ENCODE measurements around the gene NDUFS1. TPM values are rescaled to one million over a fixed set of nuclear protein-coding genes. Genes with fewer than 3 reads are reported as not detected.
"Not testable (repeated sequence)": the region's sequence is repeated elsewhere in the genome, so short reads cannot be mapped to it uniquely, and the experiment has no call there.

The NDUFS1 gene
- total and polyA plus RNA-seq, 2 donors, result 45.2 to 84.6 TPM

GRCh38 chr2:206154197-206154596, 5.0 kb downstream of the NDUFS1 start:
- Histone ChIP-seq H3K4me1 (ENCODE audit: insufficient read depth) (no peaks in the 10 kb centered on the region), H3K4me3 (ENCODE audit: low read depth, low read length) (no peak overlapping the region)
- WGBS, result 84% methylated on average over 3 of the region's 3 CpGs

DNA sequence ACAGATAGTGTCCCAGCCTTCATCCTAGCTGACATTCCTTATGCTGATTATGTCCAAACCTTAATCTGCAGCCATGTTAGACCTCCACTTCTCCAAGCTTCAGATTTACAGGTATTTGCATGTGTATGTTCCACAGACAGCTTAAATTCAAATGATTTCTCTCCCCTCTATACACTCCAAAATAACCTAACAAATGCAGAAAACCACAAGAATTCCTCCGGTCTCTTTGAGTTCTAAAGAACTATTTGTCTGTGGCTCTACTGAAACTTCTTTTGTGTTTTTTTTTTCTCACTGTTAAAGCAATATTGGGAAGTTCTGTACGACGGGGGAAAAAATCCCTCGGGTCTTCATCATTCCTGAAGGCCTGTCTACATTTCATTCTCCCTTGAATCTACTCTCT, 8.6 kb downstream of the NDUFS1 start:
- Histone ChIP-seq H3K36me3 (ENCODE audit: insufficient read depth) (no peaks in the 10 kb centered on the region), H3K27ac (ENCODE audit: low read depth) (no peak overlapping the region), H3K4me3 (ENCODE audit: low read depth, low read length) (no peak overlapping the region), H3K4me1 (ENCODE audit: insufficient read depth) (no peaks in the 10 kb centered on the region)
- 87% methylated on average over 4 of the region's 4 CpGs for WGBS
- no peak for DNase-seq (ENCODE audit: extremely low spot score)

More at GRCh38 chr2:206154197-206154596, 5.0 kb downstream of the NDUFS1 start:
- Histone ChIP-seq H3K27ac (ENCODE audit: low read depth) (no peak overlapping the region), H3K36me3 (ENCODE audit: insufficient read depth) (no peaks in the 10 kb centered on the region)
- DNase-seq (ENCODE audit: extremely low spot score), result no peak

- DNase-seq (ENCODE audit: extremely low spot score), result no peak
- 96% methylated on average over 1 of the region's 1 CpG for WGBS
- no peak overlapping the region for H3K4me3 ChIP-seq (ENCODE audit: low read depth, low read length)
- no peak overlapping the region for H3K27ac ChIP-seq (ENCODE audit: low read depth)
- H3K4me1 ChIP-seq (ENCODE audit: insufficient read depth), result no peaks in the 10 kb centered on the region
- H3K36me3 ChIP-seq (ENCODE audit: insufficient read depth), result no peaks in the 10 kb centered on the region
These were observed 9.1 kb downstream of the NDUFS1 start for GRCh38 chr2:206150168-206150567.

GRCh38 chr2:206149330-206149729, 9.9 kb downstream of the NDUFS1 start:
- WGBS, result 92% methylated on average over 1 of the region's 1 CpG
- H3K4me3 ChIP-seq (ENCODE audit: low read depth, low read length), result no peak overlapping the region
- no peaks in the 10 kb centered on the region for H3K4me1 ChIP-seq (ENCODE audit: insufficient read depth)
- no peak overlapping the region for H3K27ac ChIP-seq (ENCODE audit: low read depth)
- no peak for DNase-seq (ENCODE audit: extremely low spot score)
- no peaks in the 10 kb centered on the region for H3K36me3 ChIP-seq (ENCODE audit: insufficient read depth)

- no peak overlapping the region for H3K27ac ChIP-seq (ENCODE audit: low read depth)
- no peak for DNase-seq (ENCODE audit: extremely low spot score)
- H3K36me3 ChIP-seq (ENCODE audit: insufficient read depth), result peaks cover 6% of the 10 kb centered on the region
- 86% methylated on average over 5 of the region's 5 CpGs for WGBS
- H3K4me3 ChIP-seq (ENCODE audit: low read depth, low read length), result no peak overlapping the region
- H3K4me1 ChIP-seq (ENCODE audit: insufficient read depth), result no peaks in the 10 kb centered on the region
These were observed 13.6 kb downstream of the NDUFS1 start for GRCh38 chr2:206145665-206146064.

DNA sequence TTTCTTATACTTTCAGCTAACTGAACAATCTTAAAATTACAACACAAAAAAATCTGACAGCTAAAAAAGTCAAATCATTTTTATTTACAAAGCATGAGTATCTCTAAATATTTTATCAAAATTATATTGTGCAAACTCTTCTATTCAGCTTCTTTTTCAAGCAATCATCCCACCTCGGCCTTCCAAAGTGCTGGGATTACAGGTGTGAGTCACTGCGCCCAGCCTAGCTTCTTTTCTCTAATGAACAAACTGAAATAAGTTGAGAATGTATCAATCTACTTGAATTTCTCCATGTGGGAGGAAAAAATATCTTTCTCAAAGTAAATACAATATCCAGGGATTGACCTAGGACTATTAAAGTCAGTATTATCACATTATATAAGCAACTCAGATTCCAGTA, 14.9 kb downstream of the NDUFS1 start:
- 94% methylated on average over 2 of the region's 2 CpGs for WGBS
- no peak overlapping the region for H3K4me3 ChIP-seq (ENCODE audit: low read depth, low read length)
- peaks cover 9% of the 10 kb centered on the region for H3K36me3 ChIP-seq (ENCODE audit: insufficient read depth)
- no peaks in the 10 kb centered on the region for H3K4me1 ChIP-seq (ENCODE audit: insufficient read depth)
- DNase-seq (ENCODE audit: extremely low spot score), result no peak
- no peak overlapping the region for H3K27ac ChIP-seq (ENCODE audit: low read depth)

GRCh38 chr2:206143451-206143850, 15.8 kb downstream of the NDUFS1 start:
- no peak overlapping the region for H3K4me3 ChIP-seq (ENCODE audit: low read depth, low read length)
- WGBS, result 97% methylated on average over 4 of the region's 4 CpGs
- no peak for DNase-seq (ENCODE audit: extremely low spot score)
- H3K4me1 ChIP-seq (ENCODE audit: insufficient read depth), result no peaks in the 10 kb centered on the region
- no peak overlapping the region for H3K27ac ChIP-seq (ENCODE audit: low read depth)
- peaks cover 9% of the 10 kb centered on the region for H3K36me3 ChIP-seq (ENCODE audit: insufficient read depth)

DNA sequence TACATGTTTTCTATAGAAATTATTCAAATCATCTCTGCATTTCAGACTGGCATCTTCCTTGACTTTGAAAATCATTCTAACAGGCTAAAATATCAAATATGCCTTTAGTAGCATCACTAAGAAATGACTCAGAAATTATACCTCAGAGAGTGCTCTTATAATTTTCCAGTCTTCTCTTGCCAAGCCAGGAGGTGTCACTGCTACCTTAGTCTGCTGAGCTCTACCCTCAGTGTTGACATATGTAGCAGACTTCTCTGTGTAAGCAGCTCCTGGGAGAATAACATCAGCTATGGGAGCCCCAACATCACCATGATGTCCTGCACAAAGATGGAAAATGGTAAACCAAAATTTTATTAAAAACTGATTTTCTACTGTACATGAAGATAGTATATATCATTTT, 31.6 kb downstream of the NDUFS1 start:
- Histone ChIP-seq H3K36me3 (ENCODE audit: insufficient read depth) (peaks cover 5% of the 10 kb centered on the region), H3K4me1 (ENCODE audit: insufficient read depth) (no peaks in the 10 kb centered on the region), H3K27ac (ENCODE audit: low read depth) (no peak overlapping the region), H3K4me3 (ENCODE audit: low read depth, low read length) (no peak overlapping the region)
- no peak for DNase-seq (ENCODE audit: extremely low spot score)

DNA sequence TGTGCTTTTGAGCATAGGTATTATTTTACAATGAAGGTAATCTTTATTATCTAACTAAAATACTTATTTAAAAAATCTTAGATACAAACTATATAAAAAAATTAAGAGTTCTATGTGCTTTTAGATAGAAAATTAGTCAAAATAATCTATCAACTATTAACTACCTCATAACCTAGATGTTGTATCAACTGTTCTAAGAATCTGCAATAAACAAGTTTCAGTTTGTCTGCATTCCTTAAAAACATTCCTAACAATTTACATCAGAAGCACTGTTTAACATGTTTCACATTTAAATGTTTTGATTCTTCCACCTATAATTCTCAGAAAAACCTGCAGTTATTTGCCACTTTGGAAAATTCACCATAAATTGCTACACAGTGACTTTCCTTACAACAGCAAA, 33.3 kb downstream of the NDUFS1 start:
- H3K27ac ChIP-seq (ENCODE audit: low read depth), result no peak overlapping the region
- no peaks in the 10 kb centered on the region for H3K4me1 ChIP-seq (ENCODE audit: insufficient read depth)
- peaks cover 3% of the 10 kb centered on the region for H3K36me3 ChIP-seq (ENCODE audit: insufficient read depth)
- DNase-seq (ENCODE audit: extremely low spot score), result no peak
- H3K4me3 ChIP-seq (ENCODE audit: low read depth, low read length), result no peak overlapping the region

- not testable (repeated sequence) for H3K4me3 ChIP-seq (ENCODE audit: low read depth, low read length); H3K27ac ChIP-seq (ENCODE audit: low read depth); DNase-seq (ENCODE audit: extremely low spot score); H3K36me3 ChIP-seq (ENCODE audit: insufficient read depth); H3K4me1 ChIP-seq (ENCODE audit: insufficient read depth)
- 99% methylated on average over 3 of the region's 3 CpGs for WGBS
These were observed 36.7 kb downstream of the NDUFS1 start for GRCh38 chr2:206122569-206122968.

- no peaks in the 10 kb centered on the region for H3K4me1 ChIP-seq (ENCODE audit: insufficient read depth)
- 96% methylated on average over 21 of the region's 21 CpGs for WGBS
- no peak overlapping the region for H3K27ac ChIP-seq (ENCODE audit: low read depth)
- no peak overlapping the region for H3K4me3 ChIP-seq (ENCODE audit: low read depth, low read length)
- H3K36me3 ChIP-seq (ENCODE audit: insufficient read depth), result no peaks in the 10 kb centered on the region
- no peak for DNase-seq (ENCODE audit: extremely low spot score)
These were observed 43.0 kb downstream of the NDUFS1 start for GRCh38 chr2:206116278-206116677.

DNA sequence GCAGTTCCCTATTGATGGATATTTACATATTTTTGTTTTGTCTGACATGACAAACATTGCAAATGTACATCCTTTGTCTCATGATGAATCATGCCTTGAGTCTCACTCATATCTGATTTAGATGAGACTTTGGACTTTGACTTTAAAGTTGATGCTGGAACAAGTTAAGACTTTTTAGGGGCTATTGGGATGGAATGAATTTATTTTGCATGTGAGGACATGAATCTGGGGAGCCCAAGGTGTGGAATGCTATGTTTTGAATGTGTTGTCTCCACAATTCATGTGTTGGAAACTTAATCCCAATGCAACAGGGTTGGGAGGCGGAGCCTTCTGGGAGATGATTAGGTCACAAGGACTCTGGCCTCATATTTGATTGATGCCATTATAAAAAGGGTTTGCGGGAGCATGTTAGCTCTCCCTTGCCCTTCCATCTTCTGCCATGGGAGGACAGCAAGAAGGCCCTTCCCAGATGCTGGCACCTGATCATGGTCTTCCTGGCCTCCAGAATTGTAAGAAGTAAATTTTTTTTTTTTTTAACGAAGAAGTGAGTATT, 44.1 kb downstream of the NDUFS1 start:
- no peak overlapping the region for H3K27ac ChIP-seq (ENCODE audit: low read depth)
- H3K4me3 ChIP-seq (ENCODE audit: low read depth, low read length), result no peak overlapping the region
- 95% methylated on average over 3 of the region's 3 CpGs for WGBS
- no peak for DNase-seq (ENCODE audit: extremely low spot score)
- no peaks in the 10 kb centered on the region for H3K36me3 ChIP-seq (ENCODE audit: insufficient read depth)
- H3K4me1 ChIP-seq (ENCODE audit: insufficient read depth), result no peaks in the 10 kb centered on the region

GRCh38 chr2:206112846-206113547, 46.2 kb downstream of the NDUFS1 start:
- 91% methylated on average over 7 of the region's 7 CpGs for WGBS
- no peak overlapping the region for H3K27ac ChIP-seq (ENCODE audit: low read depth)
- H3K36me3 ChIP-seq (ENCODE audit: insufficient read depth), result no peaks in the 10 kb centered on the region
- no peak overlapping the region for H3K4me3 ChIP-seq (ENCODE audit: low read depth, low read length)
- DNase-seq (ENCODE audit: extremely low spot score), result no peak
- H3K4me1 ChIP-seq (ENCODE audit: insufficient read depth), result no peaks in the 10 kb centered on the region

- H3K27ac ChIP-seq (ENCODE audit: low read depth), result no peak overlapping the region
- H3K4me3 ChIP-seq (ENCODE audit: low read depth, low read length), result no peak overlapping the region
- H3K36me3 ChIP-seq (ENCODE audit: insufficient read depth), result no peaks in the 10 kb centered on the region
- no peaks in the 10 kb centered on the region for H3K4me1 ChIP-seq (ENCODE audit: insufficient read depth)
- WGBS, result 94% methylated on average over 3 of the region's 3 CpGs
- DNase-seq (ENCODE audit: extremely low spot score), result no peak
These were observed 47.1 kb downstream of the NDUFS1 start for GRCh38 chr2:206112108-206112507.

Measured in urinary bladder (tissue), 4 donors.